ENCODE results near the gene TSPAN16.

GRCh38 chr19:11330127-11330526 is 34.2 kb downstream of the TSPAN16 start:
- TF ChIP-seq FOS (IDR thresholded peaks at IDR 0.05; ENCODE audit: borderline replicate concordance, insufficient read depth, low read length) = no peak
- no peak for TF ChIP-seq CTCF (IDR thresholded peaks at IDR 0.05; ENCODE audit: extremely low read depth in 1 of 2, insufficient read depth in 1 of 2, low read depth in 1 of 2, low read length in 2 of 2)
- no peak for TF ChIP-seq EZH2 (IDR thresholded peaks at IDR 0.05; ENCODE audit: borderline replicate concordance, low read depth, low read length, severe bottlenecking)
- no peak for TF ChIP-seq POLR2A (IDR thresholded peaks at IDR 0.05; ENCODE audit: low read depth, low read length)
- no peak for TF ChIP-seq POLR2AphosphoS5 (IDR thresholded peaks at IDR 0.05; ENCODE audit: insufficient read depth, low read depth, low read length)
- no peak for TF ChIP-seq MAX (IDR thresholded peaks at IDR 0.05; ENCODE audit: insufficient read depth, insufficient read length)
- TF ChIP-seq MYC (IDR thresholded peaks at IDR 0.05; ENCODE audit: low read depth, low read length) = no peak
- no peak for TF ChIP-seq JUN (IDR thresholded peaks at IDR 0.05; ENCODE audit: borderline replicate concordance, insufficient read depth, insufficient read length, low read depth)
- TF ChIP-seq GATA2 (IDR thresholded peaks at IDR 0.05; ENCODE audit: insufficient read depth, insufficient read length, low read depth, low read length) = no peak
